Activated CD4-positive, alpha-beta T cell treated with anti-CD3 and anti-CD28 coated beads, Interleukin-2, amount 50 U/mL, for 24 hours (primary cell): Measurements from ENCODE around the gene AOC3.
"Not testable (repeated sequence)": the region's sequence is repeated elsewhere in the genome, so short reads cannot be mapped to it uniquely, and the experiment has no call there.

Experiments
- DNase-seq, 2 donors: peaks; one replicate each; pipeline ENCODE4 v3.0.0-alpha.2; 2020; ENCODE audit warnings: low read depth in 1 of 2, low spot score in 1 of 2

Gene AOC3

DNA sequence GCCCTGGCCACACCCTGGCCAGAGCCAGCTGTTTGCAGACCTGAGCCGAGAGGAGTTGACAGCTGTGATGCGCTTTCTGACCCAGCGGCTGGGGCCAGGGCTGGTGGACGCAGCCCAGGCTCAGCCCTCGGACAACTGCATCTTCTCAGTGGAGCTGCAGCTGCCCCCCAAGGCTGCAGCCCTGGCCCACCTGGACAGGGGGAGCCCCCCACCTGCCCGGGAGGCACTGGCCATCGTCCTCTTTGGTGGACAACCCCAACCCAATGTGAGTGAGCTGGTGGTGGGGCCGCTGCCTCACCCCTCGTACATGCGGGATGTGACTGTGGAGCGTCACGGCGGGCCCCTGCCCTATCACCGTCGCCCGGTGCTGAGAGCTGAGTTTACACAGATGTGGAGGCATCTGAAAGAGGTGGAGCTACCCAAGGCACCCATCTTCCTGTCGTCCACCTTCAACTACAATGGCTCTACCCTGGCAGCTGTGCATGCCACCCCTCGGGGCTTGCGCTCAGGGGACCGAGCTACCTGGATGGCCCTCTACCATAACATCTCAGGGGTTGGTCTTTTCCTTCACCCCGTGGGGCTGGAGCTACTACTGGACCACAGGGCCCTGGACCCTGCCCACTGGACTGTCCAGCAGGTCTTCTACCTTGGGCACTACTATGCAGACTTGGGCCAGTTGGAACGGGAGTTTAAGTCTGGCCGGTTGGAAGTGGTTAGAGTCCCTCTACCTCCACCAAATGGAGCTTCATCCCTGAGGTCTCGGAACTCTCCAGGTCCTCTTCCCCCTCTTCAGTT lies 6.0 kb upstream of the AOC3 start:
- DNase-seq = no peak

DNA sequence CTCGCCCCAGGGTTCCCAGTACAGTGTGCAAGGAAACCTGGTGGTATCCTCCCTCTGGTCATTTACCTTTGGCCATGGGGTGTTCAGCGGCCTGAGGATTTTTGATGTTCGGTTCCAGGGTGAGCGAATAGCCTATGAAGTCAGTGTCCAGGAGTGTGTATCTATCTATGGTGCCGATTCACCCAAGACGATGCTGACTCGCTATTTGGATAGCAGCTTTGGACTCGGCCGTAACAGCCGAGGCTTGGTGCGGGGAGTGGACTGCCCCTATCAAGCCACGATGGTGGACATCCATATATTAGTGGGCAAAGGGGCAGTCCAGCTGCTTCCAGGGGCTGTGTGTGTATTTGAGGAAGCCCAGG lies 5.5 kb upstream of the AOC3 start:
- no peak for DNase-seq

DNA sequence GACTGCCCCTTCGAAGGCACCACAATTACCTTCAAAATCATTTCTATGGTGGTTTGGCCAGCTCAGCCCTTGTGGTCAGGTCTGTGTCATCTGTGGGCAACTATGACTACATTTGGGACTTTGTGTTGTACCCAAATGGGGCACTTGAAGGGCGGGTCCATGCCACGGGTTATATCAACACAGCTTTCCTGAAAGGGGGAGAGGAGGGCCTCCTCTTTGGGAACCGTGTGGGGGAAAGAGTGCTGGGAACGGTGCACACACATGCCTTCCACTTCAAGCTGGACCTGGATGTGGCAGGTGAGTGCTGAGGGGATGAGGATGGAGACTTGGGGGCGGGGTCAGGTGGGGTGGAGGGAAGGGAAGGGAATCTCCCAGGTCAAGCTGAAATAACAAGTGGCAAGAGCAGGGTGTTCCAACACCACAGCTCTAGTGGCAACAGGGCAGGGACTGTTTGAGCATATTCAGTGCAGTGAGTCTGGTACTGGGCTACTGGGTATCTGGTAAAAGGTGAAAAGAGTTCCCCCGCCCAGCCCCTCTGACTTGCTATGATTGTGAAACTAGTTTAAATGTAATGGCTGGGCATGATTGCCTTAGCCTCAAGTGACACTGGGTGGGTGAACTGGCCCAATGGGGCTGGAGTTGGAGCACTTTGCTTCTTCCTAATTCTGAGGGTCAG lies 4.9 kb upstream of the AOC3 start:
- no peak for DNase-seq

DNA sequence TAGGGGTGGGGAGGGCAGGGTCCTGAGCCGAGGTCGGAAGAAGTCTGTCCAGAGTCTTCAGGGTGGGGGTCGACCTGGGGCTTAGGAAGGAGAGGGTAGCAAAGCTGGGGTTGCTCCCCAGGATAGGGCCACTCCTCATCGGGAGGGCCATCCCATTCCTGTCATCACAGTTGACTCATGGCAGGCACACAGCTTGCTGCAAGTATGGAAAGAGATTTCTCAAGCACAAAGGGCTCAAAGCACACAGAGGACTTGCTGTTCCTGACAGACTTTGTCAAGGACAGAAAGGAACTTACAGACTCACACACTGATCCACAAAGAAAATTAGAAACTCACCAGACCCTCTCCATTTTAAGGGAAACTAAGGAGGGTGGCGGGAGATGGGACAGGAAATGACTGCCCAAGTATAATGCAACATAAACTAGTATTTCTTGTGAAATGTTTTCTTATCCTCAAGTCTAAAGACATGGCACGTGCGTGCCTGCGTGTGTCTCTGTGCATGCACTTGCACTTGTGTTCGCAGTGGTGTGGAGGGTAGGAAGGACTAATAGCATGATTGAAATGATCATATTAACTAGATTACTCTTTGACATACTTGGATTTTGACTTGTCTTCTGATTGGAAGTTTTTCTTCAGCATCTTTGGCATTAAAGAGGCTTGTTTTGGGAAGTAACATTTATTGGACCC lies 4.3 kb upstream of the AOC3 start:
- DNase-seq = no peak

DNA sequence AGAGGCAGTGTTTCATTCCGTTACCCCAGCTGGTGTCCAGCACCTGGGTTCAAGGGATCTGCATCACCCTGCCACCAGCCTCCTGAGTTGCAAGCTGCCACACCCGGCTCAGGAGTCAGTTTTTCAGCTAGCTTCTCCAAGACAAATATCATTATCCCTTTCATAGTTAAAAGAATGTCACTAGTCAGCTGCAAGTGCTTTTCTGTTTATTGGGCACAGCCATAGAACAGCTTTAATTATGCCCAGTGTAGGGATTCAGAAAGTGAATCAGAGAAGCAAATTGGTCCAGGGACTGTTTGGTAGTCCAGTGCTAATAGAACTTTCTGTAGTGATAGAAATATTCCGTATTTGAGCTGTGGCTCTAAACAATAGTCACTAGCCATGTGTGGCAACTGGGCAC lies 2.9 kb upstream of the AOC3 start:
- DNase-seq = no peak

GRCh38 chr17:42849031-42849430 lies 2.0 kb upstream of the AOC3 start:
- no peak for DNase-seq

DNA sequence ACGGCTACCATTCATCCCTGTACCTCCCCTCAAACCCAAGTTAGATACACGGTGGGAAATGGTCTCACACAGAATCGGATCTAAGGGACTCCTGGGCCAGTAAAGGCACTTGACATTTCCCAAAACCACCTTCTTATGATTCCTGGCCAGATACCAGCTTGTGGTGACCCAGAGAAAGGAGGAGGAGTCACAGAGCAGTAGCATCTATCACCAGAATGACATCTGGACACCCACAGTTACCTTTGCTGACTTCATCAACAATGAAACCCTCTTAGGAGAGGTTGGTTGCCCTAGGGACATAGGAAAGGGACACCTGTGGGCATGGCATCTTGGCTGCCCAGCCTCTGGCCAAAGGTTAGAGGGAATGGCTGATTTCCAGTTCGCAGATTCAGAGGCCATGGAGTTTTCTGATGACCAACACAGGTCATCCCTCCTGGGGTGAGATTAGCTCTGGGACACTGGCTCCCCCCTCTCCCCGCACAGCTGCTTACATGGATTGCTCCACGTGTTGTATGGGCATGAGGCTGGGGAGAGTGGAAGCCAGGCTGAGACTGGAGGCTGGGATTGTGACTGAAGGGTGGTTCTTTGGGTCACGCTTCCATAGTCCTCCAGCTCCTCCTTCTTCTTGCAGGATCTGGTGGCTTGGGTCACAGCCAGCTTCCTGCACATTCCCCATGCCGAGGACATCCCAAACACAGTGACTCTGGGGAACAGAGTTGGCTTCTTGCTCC lies 1.4 kb upstream of the AOC3 start:
- no peak for DNase-seq

DNA sequence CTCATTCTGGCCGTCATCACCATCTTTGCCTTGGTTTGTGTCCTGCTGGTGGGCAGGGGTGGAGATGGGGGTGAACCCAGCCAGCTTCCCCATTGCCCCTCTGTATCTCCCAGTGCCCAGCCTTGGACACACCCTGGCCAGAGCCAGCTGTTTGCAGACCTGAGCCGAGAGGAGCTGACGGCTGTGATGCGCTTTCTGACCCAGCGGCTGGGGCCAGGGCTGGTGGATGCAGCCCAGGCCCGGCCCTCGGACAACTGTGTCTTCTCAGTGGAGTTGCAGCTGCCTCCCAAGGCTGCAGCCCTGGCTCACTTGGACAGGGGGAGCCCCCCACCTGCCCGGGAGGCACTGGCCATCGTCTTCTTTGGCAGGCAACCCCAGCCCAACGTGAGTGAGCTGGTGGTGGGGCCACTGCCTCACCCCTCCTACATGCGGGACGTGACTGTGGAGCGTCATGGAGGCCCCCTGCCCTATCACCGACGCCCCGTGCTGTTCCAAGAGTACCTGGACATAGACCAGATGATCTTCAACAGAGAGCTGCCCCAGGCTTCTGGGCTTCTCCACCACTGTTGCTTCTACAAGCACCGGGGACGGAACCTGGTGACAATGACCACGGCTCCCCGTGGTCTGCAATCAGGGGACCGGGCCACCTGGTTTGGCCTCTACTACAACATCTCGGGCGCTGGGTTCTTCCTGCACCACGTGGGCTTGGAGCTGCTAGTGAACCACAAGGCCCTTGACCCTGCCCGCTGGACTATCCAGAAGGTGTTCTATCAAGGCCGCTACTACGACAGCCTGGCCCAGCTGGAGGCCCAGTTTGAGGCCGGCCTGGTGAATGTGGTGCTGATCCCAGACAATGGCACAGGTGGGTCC lies 607 bp downstream of the AOC3 start:
- not testable (repeated sequence) for DNase-seq

DNA sequence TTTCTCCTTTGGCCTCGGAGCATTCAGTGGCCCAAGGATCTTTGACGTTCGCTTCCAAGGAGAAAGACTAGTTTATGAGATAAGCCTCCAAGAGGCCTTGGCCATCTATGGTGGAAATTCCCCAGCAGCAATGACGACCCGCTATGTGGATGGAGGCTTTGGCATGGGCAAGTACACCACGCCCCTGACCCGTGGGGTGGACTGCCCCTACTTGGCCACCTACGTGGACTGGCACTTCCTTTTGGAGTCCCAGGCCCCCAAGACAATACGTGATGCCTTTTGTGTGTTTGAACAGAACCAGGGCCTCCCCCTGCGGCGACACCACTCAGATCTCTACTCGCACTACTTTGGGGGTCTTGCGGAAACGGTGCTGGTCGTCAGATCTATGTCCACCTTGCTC lies 1.4 kb downstream of the AOC3 start:
- DNase-seq = no peak

GRCh38 chr17:42853004-42853403 lies 2.0 kb downstream of the AOC3 start:
- DNase-seq = no peak

GRCh38 chr17:42853597-42853967 lies 2.6 kb downstream of the AOC3 start:
- no peak for DNase-seq

- no peak for DNase-seq
Observed at GRCh38 chr17:42853968-42854790, 3.2 kb downstream of the AOC3 start.

- DNase-seq = no peak
Observed at GRCh38 chr17:42855048-42855596, 4.1 kb downstream of the AOC3 start.

- DNase-seq = not testable (repeated sequence)
Observed at GRCh38 chr17:42856093-42856492, 5.1 kb downstream of the AOC3 start.

DNA sequence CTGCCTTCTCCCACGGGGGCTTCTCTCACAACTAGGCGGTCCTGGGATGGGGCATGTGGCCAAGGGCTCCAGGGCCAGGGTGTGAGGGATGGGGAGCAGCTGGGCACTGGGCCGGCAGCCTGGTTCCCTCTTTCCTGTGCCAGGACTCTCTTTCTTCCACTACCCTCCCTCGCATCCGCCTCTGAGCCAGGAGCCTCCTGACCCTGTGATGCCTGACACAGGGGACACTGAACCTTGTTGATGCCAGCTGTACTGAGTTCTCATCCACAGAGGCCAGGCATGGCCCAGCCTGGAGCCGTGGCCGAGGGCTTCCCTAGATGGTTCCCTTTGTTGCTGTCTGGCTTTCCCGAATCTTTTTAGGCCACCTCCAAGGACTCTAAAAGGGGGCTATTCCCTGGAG lies 5.5 kb downstream of the AOC3 start:
- not testable (repeated sequence) for DNase-seq

- DNase-seq = no peak
Observed at GRCh38 chr17:42857389-42857788, 6.4 kb downstream of the AOC3 start.

GRCh38 chr17:42865638-42866094 lies 14.7 kb downstream of the AOC3 start:
- no peak for DNase-seq

- no peak for DNase-seq
Observed at GRCh38 chr17:42866216-42866615, 15.2 kb downstream of the AOC3 start.
